GM19452 (cell line): ENCODE data around the gene OAF.

Experiments
- ATAC-seq: cut with Tn5 transposase; IDR thresholded peaks from one replicate; pipeline ENCODE4 v1.9.1; 2021; ENCODE audit not compliant: unreplicated experiment

OAF gene

GRCh38 chr11:120183701-120184141 lies 27.1 kb upstream of the OAF start:
- ATAC-seq: no peak

- ATAC-seq: no peak
Observed at GRCh38 chr11:120184371-120184945, 26.4 kb upstream of the OAF start.

GRCh38 chr11:120184946-120185705 lies 25.7 kb upstream of the OAF start:
- ATAC-seq: no peak

- ATAC-seq: no peak
Observed at GRCh38 chr11:120185706-120186455, 25.0 kb upstream of the OAF start.

- ATAC-seq: no peak
Observed at GRCh38 chr11:120186456-120186773, 24.4 kb upstream of the OAF start.

- ATAC-seq: peak; percentile 60
Observed at GRCh38 chr11:120186774-120187591, 23.8 kb upstream of the OAF start.

GRCh38 chr11:120188371-120188770 lies 22.5 kb upstream of the OAF start:
- ATAC-seq: no peak

- no peak for ATAC-seq
Observed at GRCh38 chr11:120188811-120189455, 21.9 kb upstream of the OAF start.

- ATAC-seq: no peak
Observed at GRCh38 chr11:120191058-120191457, 19.8 kb upstream of the OAF start.

- no peak for ATAC-seq
Observed at GRCh38 chr11:120192831-120193625, 17.8 kb upstream of the OAF start.

GRCh38 chr11:120194166-120194565 lies 16.7 kb upstream of the OAF start:
- no peak for ATAC-seq

GRCh38 chr11:120195601-120196320 lies 15.1 kb upstream of the OAF start:
- no peak for ATAC-seq

- no peak for ATAC-seq
Observed at GRCh38 chr11:120196826-120197225, 14.0 kb upstream of the OAF start.

- no peak for ATAC-seq
Observed at GRCh38 chr11:120197251-120197891, 13.5 kb upstream of the OAF start.

GRCh38 chr11:120197977-120198376 lies 12.9 kb upstream of the OAF start:
- no peak for ATAC-seq

- ATAC-seq: no peak
Observed at GRCh38 chr11:120198403-120198786, 12.4 kb upstream of the OAF start.

GRCh38 chr11:120198787-120199469 lies 11.9 kb upstream of the OAF start:
- ATAC-seq: no peak

GRCh38 chr11:120199613-120200012 lies 11.2 kb upstream of the OAF start:
- no peak for ATAC-seq
